Tibial nerve (tissue), 4 donors: ENCODE results near the gene MNT. TPM values are rescaled to one million over a fixed set of nuclear protein-coding genes. Genes with fewer than 3 reads are reported as not detected.
A peak's percentile ranks its signal among the peaks of the same experiment; 100 is the strongest.

Source experiments
- DNase-seq, 2 donors: peaks; one replicate each; pipeline ENCODE4 v3.0.0-alpha.2; 2019; ENCODE audit warnings: low spot score in 2 of 2
- H3K27ac ChIP-seq, 4 donors: fragments of 200-600 bp; sonication (generic) in 3 of 4; one replicate each; pipeline ENCODE4 v1.5.1; 2017 to 2019; ENCODE audit warnings: mild to moderate bottlenecking in 1 of 4
- H3K27me3 ChIP-seq, 2 donors: fragments of 200-600 bp; sonication (generic) in 1 of 2; one replicate each; pipeline versions ENCODE4 v1.5.1 to v1.6.0; 2017 to 2019
- H3K36me3 ChIP-seq, 3 donors: fragments of 200-600 bp; sonication (generic); one replicate each; pipeline ENCODE4 v1.5.1; 2018 to 2019
- H3K4me1 ChIP-seq, 4 donors: fragments of 200-600 bp; sonication (generic) in 3 of 4; one replicate each; pipeline ENCODE4 v1.5.1; 2017 to 2019
- H3K4me3 ChIP-seq, 4 donors: fragments of 200-600 bp; sonication (generic) in 3 of 4; one replicate each; pipeline ENCODE4 v1.5.1; 2017 to 2019; ENCODE audit warnings: mild to moderate bottlenecking in 1 of 4, moderate library complexity in 1 of 4
- H3K9me3 ChIP-seq, 4 donors: fragments of 200-600 bp; sonication (generic) in 3 of 4; one replicate each; pipeline ENCODE4 v1.5.1; 2017 to 2019
- EP300 ChIP-seq, 2 donors: sonication (generic); formaldehyde crosslinking; IDR thresholded peaks; one replicate each; pipeline ENCODE4 v1.6.1; 2017; ENCODE audit warnings: antibody characterized with exemption in 2 of 2, mild to moderate bottlenecking in 1 of 2
- POLR2A ChIP-seq, 2 donors: fragments of 450-650 bp; IDR thresholded peaks; one replicate each; pipeline ENCODE4 v1.6.1; 2017; ENCODE audit warnings: antibody characterized with exemption in 2 of 2, mild to moderate bottlenecking in 2 of 2, moderate library complexity in 2 of 2
- WGBS, 2 donors: methylation state at CpG; one replicate each; pipeline ENCODE4 v1.1.5; 2018; 5-methylcytosine and 5-hydroxymethylcytosine counted together
- small RNA-seq: library from RNA; depleted of rRNA; stranded (forward); fragments of <200 nt; gene quantifications from one replicate; pipeline ENCODE3, GENCODE V24; 2016
- total RNA-seq, 4 donors: library from RNA; depleted of rRNA; stranded (reverse); fragments of >200 nt; gene quantifications; one replicate each; pipeline ENCODE4 v1.1.0, GENCODE V29; 2016
- TF ChIP-seq, protein P1 (sequence below), 5 experiments: fragments of 200-600 bp in 3 of 5; fragments of 450-650 bp in 2 of 5; sonication (generic) in 3 of 5; IDR thresholded peaks; one replicate each; pipeline ENCODE4 v1.5.1; 2016 to 2019; ENCODE audit warnings: antibody characterized with exemption in 5 of 5, mild to moderate bottlenecking in 3 of 5, moderate library complexity in 2 of 5

Gene MNT
- total RNA-seq, 4 donors from 2014 or later, result 12.6 to 32.8 (median 14.9) TPM

DNA sequence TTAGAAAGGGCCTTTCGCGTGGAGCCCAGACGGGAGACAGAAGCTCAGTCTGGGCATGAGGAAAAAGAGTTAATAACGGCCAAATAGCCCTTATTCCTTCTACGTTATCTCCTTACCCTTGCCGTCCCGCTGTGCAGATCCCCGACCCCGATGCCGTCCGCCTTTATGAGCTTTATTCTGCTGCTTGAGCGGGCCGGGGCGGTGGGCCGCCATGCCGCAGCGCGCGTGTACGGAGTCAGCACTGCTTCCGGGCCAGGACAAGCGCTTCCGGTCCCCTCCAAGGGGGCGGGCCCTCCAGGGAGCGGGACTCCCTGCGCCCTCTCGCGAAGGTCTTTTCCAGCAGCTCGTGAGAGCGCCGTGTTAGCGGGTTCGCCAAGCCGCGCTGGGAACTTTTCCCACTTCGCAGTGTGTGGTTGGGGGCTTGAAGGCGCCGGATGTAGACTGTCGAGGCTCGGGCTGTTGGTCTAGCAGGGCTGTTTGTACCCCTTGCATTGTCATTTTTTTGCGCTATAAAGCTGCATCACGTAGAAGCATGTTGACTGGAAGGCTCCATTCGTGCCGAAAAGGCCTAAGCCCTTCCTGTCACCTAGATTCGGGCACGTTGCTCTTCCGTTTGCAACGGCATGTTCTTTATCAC, 64.5 kb downstream of the MNT start, which contains the start of gene TSR1:
Gene TSR1 (minus strand): TSS at position 243 of the 637 bp plus-strand sequence. CDS start 30 bp downstream, at position 213.
- H3K9me3 ChIP-seq, result no peaks in the 10 kb centered on the region
- peaks cover 0 to 32% (median 12%) of the 10 kb centered on the region in 4 donors for H3K4me1 ChIP-seq
- peaks cover 2 to 42% (median 14%) of the 10 kb centered on the region in 3 donors for H3K36me3 ChIP-seq
- DNase-seq, result peak; percentile 69 to 78
- 0 to 1% methylated on average over 35 to 48 of the region's 48 CpGs for WGBS, 2 donors
- H3K27ac ChIP-seq, result peak within 1 kb of the TSS; percentile 64 to 93 (median 86)
- no peaks in the 10 kb centered on the region for H3K27me3 ChIP-seq
- TF ChIP-seq POLR2A (IDR thresholded peaks at IDR 0.05) (peak; percentile 79 to 82), EP300 (IDR thresholded peaks at IDR 0.05) (peak in 1 of 2 donors; percentile 95)
- TF ChIP-seq, protein P1, sequence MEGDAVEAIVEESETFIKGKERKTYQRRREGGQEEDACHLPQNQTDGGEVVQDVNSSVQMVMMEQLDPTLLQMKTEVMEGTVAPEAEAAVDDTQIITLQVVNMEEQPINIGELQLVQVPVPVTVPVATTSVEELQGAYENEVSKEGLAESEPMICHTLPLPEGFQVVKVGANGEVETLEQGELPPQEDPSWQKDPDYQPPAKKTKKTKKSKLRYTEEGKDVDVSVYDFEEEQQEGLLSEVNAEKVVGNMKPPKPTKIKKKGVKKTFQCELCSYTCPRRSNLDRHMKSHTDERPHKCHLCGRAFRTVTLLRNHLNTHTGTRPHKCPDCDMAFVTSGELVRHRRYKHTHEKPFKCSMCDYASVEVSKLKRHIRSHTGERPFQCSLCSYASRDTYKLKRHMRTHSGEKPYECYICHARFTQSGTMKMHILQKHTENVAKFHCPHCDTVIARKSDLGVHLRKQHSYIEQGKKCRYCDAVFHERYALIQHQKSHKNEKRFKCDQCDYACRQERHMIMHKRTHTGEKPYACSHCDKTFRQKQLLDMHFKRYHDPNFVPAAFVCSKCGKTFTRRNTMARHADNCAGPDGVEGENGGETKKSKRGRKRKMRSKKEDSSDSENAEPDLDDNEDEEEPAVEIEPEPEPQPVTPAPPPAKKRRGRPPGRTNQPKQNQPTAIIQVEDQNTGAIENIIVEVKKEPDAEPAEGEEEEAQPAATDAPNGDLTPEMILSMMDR (IDR thresholded peaks at IDR 0.05), result peak in 3 of 5 experiments; percentile 11 to 38 (median 37)
- peak within 1 kb of the TSS; percentile 55 to 91 (median 68) for H3K4me3 ChIP-seq

DNA sequence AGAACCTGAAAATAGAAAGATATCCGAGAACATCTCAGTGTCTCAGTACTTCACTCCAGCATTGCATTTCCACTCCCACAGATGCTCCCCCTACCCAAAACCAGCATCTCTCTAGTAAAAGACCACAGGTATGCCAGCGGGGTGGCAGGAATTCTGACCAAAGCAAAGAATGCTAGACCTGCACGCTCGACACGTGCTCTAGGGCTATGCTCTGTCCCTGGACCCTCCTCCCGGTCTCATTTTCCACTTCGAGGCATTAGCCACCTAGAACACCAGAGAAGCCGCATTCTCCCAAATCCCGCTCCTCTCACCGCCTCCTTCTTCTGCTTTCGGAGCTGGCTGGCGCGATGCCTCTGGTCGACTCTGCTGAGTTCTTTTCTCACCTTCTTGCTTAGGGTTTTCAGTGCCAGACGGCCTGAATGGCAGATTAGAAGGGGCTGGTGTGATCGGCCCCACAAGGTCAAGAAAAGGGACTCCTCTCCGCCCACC, 65.1 kb downstream of the MNT start:
- DNase-seq, result no peak
- peak overlapping the region in 2 of 4 donors; percentile 87 to 93 for H3K27ac ChIP-seq
- peaks cover 0 to 32% (median 12%) of the 10 kb centered on the region in 4 donors for H3K4me1 ChIP-seq
- H3K9me3 ChIP-seq, result no peaks in the 10 kb centered on the region
- H3K36me3 ChIP-seq, result peaks cover 2 to 44% (median 19%) of the 10 kb centered on the region in 3 donors
- WGBS, 2 donors, result 1 to 3% methylated on average over 17 of the region's 17 CpGs
- H3K27me3 ChIP-seq, result no peaks in the 10 kb centered on the region
- H3K4me3 ChIP-seq, result peak overlapping the region; percentile 55 to 91 (median 68)
- TF ChIP-seq EP300 (IDR thresholded peaks at IDR 0.05) (no peak), POLR2A (IDR thresholded peaks at IDR 0.05) (no peak)
- TF ChIP-seq, protein P1 (IDR thresholded peaks at IDR 0.05), result no peak

Small RNAs within 50 kb of the gene (small RNA-seq; reads per million reads assigned to genes)
- not detected for gene AC006435.3
- not detected for gene AC006435.4

Other genes with a start within 250 kb of the MNT start
- 10 to 100 TPM; 29.5 to 86.5 (median 40.1) TPM for gene SMG6, start 97.3 kb downstream of the MNT start, total RNA-seq
- gene SRR, start 97.1 kb downstream of the MNT start, total RNA-seq, result 10 to 100 TPM in 1 of 4 donors, 1 to 10 TPM in 3; 6.3 to 13.8 (median 7.9) TPM
- gene TSR1, start 64.6 kb downstream of the MNT start, total RNA-seq, result 10 to 100 TPM; 19.6 to 35.7 (median 24.3) TPM
- gene SGSM2, start 63.6 kb downstream of the MNT start, total RNA-seq, result 10 to 100 TPM; 31.5 to 93.3 (median 63.7) TPM
- 10 to 100 TPM; 26.5 to 38.1 (median 33.9) TPM for gene METTL16, start 110.8 kb upstream of the MNT start, total RNA-seq
- 100 to 1,000 TPM; 105 to 185 (median 139) TPM for gene PAFAH1B1, start 192.6 kb upstream of the MNT start, total RNA-seq